ENCODE results near the gene ENTHD1. TPM values are rescaled to one million over a fixed set of nuclear protein-coding genes. Genes with fewer than 3 reads are reported as not detected.

Gene ENTHD1
- total RNA-seq, 1 experiment from 2014 or later: not detected

DNA sequence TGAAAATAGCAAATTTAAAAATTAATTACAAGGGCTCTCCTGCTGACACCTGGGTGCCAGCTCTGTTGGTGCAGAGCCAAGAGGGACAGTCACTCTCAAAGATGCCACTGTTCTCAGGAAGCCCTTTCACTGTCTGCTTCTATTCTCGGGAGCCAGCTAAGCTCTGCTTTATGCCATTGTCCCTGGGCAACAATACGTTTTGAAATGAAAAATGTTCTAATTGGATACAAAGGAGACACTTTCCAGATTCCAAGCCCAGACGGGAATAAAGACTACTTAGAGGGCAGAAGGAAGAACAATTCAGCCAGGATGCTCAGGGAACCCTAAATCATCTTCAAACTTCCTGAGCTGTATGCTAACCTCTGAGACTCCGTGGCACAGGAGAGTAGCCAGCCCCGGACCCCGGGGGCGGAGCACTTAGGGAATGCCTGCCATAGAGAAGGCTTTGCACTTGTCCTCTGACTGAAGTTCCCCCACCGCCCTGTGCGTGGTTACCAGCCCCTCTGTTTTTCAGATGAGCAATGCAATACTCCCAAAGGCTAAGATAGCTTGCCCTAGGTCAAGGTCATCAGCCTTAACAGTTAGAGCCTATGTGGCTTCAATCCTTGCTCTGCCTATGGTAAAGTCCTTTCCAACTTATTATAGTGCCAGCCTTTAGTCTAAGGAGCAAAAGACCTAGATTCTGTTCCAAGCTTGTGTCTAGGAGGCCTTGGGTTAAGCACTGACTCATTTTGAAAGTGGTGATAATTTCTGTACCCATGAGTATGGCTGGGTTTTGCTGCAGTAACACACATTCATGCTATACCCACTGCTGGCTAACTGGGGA, 172.1 kb downstream of the ENTHD1 start:
- Histone ChIP-seq H4K20me1 (ENCODE audit: control insufficient read depth, insufficient read depth, insufficient read length) (no peaks in the 10 kb centered on the region), H3K23me2 (ENCODE audit: insufficient read length, low read depth, low read length, poor library complexity, severe bottlenecking) (no peaks in the 10 kb centered on the region), H4K91ac (ENCODE audit: insufficient read length, low read depth, low read length) (no peak overlapping the region), H3K23ac (ENCODE audit: insufficient read length, low read depth, low read length) (no peak overlapping the region), H3K79me2 (ENCODE audit: insufficient read depth, low read length) (no peaks in the 10 kb centered on the region), H3K9me3 (ENCODE audit: control insufficient read depth, low read depth, low read length) (no peaks in the 10 kb centered on the region), H2BK5ac (ENCODE audit: insufficient read length, low read length) (no peak overlapping the region), H3T11ph (ENCODE audit: low read length) (no peak overlapping the region), H3K4me1 (ENCODE audit: insufficient read depth, low read length) (no peaks in the 10 kb centered on the region), H2BK120ac (ENCODE audit: low read depth, low read length, poor library complexity, severe bottlenecking) (no peak overlapping the region), H2BK12ac (ENCODE audit: insufficient read length, low read depth, low read length) (no peak overlapping the region), H2AFZ (ENCODE audit: low read length) (no peak overlapping the region), H3K79me1 (ENCODE audit: insufficient read depth, low read depth, low read length, poor library complexity, severe bottlenecking) (no peaks in the 10 kb centered on the region), H3K18ac (ENCODE audit: insufficient read length, low read depth, low read length) (no peak overlapping the region), H3K9ac (ENCODE audit: extremely low read depth, insufficient read length, low read length) (no peak overlapping the region), H3K14ac (ENCODE audit: insufficient read depth, low read length) (no peak overlapping the region; the same call in 1 of the 2 replicates), H3K56ac (ENCODE audit: insufficient read length, low read depth, low read length) (no peak overlapping the region), H2AK5ac (ENCODE audit: insufficient read length, low read length) (no peak overlapping the region), H4K5ac (ENCODE audit: insufficient read length, low read depth, low read length) (no peak overlapping the region), H3K27ac (ENCODE audit: insufficient read length, low read depth, low read length) (no peak overlapping the region), H3K27me3 (ENCODE audit: insufficient read depth, low read length) (no peaks in the 10 kb centered on the region), H2BK20ac (ENCODE audit: low read depth, low read length, poor library complexity, severe bottlenecking) (no peak overlapping the region), H3K4ac (ENCODE audit: low read depth, low read length) (no peak overlapping the region), H2BK15ac (ENCODE audit: low read depth, low read length) (no peak overlapping the region), H4K8ac (replicated peaks; ENCODE audit: insufficient read length, low read depth, low read length) (no peak overlapping the region), H3K4me2 (ENCODE audit: insufficient read depth, insufficient read length, low read length) (no peak overlapping the region)
- TF ChIP-seq, protein P1, sequence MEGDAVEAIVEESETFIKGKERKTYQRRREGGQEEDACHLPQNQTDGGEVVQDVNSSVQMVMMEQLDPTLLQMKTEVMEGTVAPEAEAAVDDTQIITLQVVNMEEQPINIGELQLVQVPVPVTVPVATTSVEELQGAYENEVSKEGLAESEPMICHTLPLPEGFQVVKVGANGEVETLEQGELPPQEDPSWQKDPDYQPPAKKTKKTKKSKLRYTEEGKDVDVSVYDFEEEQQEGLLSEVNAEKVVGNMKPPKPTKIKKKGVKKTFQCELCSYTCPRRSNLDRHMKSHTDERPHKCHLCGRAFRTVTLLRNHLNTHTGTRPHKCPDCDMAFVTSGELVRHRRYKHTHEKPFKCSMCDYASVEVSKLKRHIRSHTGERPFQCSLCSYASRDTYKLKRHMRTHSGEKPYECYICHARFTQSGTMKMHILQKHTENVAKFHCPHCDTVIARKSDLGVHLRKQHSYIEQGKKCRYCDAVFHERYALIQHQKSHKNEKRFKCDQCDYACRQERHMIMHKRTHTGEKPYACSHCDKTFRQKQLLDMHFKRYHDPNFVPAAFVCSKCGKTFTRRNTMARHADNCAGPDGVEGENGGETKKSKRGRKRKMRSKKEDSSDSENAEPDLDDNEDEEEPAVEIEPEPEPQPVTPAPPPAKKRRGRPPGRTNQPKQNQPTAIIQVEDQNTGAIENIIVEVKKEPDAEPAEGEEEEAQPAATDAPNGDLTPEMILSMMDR (conservative IDR thresholded peaks at IDR 0.05): no peak
- no peak for DNase-seq
- H3K36me3 Mint-ChIP-seq (ENCODE audit: insufficient read depth in 1 of 3, low read depth in 3 of 3): no peaks in the 10 kb centered on the region
- WGBS (ENCODE audit: extremely low coverage, insufficient read length, low lambda C conversion rate): no CpG with 5 or more reads among the region's 9 CpGs
- no peak overlapping the region for H3K27ac Mint-ChIP-seq
- H3K4me3 Mint-ChIP-seq: no peak overlapping the region
- H3K9me3 Mint-ChIP-seq: no peaks in the 10 kb centered on the region
- peaks cover 13% of the 10 kb centered on the region for H3K27me3 Mint-ChIP-seq (ENCODE audit: low read depth)
- peaks cover 13 to 19% of the 10 kb centered on the region in 2 experiments for H3K4me1 Mint-ChIP-seq
